GOT3 (cell line): Measurements from ENCODE around the gene BEST2.
"Not testable (repeated sequence)": the region's sequence is repeated elsewhere in the genome, so short reads cannot be mapped to it uniquely, and the experiment has no call there.

ENCODE experiments used
- DNase-seq: peaks from one replicate; lab custom pipeline; 2025; ENCODE audit warnings: mixed read lengths; lab: John Stamatoyannopoulos, UW

Gene BEST2

GRCh38 chr19:12787458-12787857 is 35.9 kb downstream of the BEST2 start:
- no peak for DNase-seq

- no peak for DNase-seq
Observed at GRCh38 chr19:12788042-12788681, 36.6 kb downstream of the BEST2 start.

GRCh38 chr19:12788682-12789097 is 37.1 kb downstream of the BEST2 start:
- DNase-seq = no peak

GRCh38 chr19:12789098-12789903 is 37.7 kb downstream of the BEST2 start:
- DNase-seq = no peak

GRCh38 chr19:12789904-12790619 is 38.5 kb downstream of the BEST2 start:
- DNase-seq = peak; percentile 77

GRCh38 chr19:12790628-12791344 is 39.2 kb downstream of the BEST2 start:
- DNase-seq = no peak

- DNase-seq = peak; percentile 96
Observed at GRCh38 chr19:12791345-12792050, 39.9 kb downstream of the BEST2 start, which contains the start of gene JUNB. JUNB (plus strand) TSS chr19:12791486; CDS start chr19:12791772, 286 bp downstream.

GRCh38 chr19:12792051-12792852 is 40.7 kb downstream of the BEST2 start:
- DNase-seq = no peak

GRCh38 chr19:12792853-12793289 is 41.3 kb downstream of the BEST2 start:
- DNase-seq = no peak

GRCh38 chr19:12793290-12794195 is 42.0 kb downstream of the BEST2 start:
- peak; percentile 81 for DNase-seq

- DNase-seq = no peak
Observed at GRCh38 chr19:12794196-12794941, 42.8 kb downstream of the BEST2 start.

GRCh38 chr19:12794971-12795381 is 43.4 kb downstream of the BEST2 start:
- no peak for DNase-seq

- DNase-seq = no peak
Observed at GRCh38 chr19:12796146-12797071, 44.8 kb downstream of the BEST2 start.

GRCh38 chr19:12797141-12797587 is 45.6 kb downstream of the BEST2 start:
- DNase-seq = no peak

GRCh38 chr19:12797607-12798006 is 46.0 kb downstream of the BEST2 start:
- not testable (repeated sequence) for DNase-seq

- DNase-seq = no peak
Observed at GRCh38 chr19:12799742-12800465, 48.3 kb downstream of the BEST2 start.

GRCh38 chr19:12800466-12800770 is 48.8 kb downstream of the BEST2 start:
- DNase-seq = no peak
